Neural crest cell (in vitro differentiated cells): ENCODE measurements around the gene RAB11FIP3. TPM values are rescaled to one million over a fixed set of nuclear protein-coding genes. Genes with fewer than 3 reads are reported as not detected.
A peak's percentile ranks its signal among the peaks of the same experiment; 100 is the strongest.

Experiments used
- DNase-seq: peaks from one replicate; pipeline ENCODE4 v3.0.0; 2021; ENCODE audit warnings: low read depth, mixed read lengths, low spot score
- H3K27ac Mint-ChIP-seq: one replicate; pipeline ENCODE4 v1.8.0; 2021; ENCODE audit warnings: mild to moderate bottlenecking, mixed read lengths; ENCODE audit not compliant: unreplicated experiment
- H3K27me3 Mint-ChIP-seq: 2 replicates; pipeline ENCODE4 v1.8.0; 2021; ENCODE audit warnings: low read depth, mild to moderate bottlenecking, mixed read lengths
- H3K36me3 Mint-ChIP-seq: 2 replicates; pipeline ENCODE4 v1.8.0; 2021; ENCODE audit warnings: low read depth, mild to moderate bottlenecking, mixed read lengths
- H3K4me1 Mint-ChIP-seq: 2 replicates; pipeline ENCODE4 v1.8.0; 2021; ENCODE audit warnings: mixed read lengths
- H3K4me3 Mint-ChIP-seq: one replicate; pipeline ENCODE4 v1.8.0; 2021; ENCODE audit warnings: mild to moderate bottlenecking, mixed read lengths
- H3K9me3 Mint-ChIP-seq: 2 replicates; pipeline ENCODE4 v1.8.0; 2021; ENCODE audit warnings: mixed read lengths
- CTCF ChIP-seq: fragments of 200-600 bp; sonication (generic); conservative IDR thresholded peaks from 2 replicates; pipeline ENCODE4 v1.5.0; 2021; ENCODE audit warnings: antibody characterized with exemption, mild to moderate bottlenecking
- total RNA-seq: library from RNA; stranded (reverse); gene quantifications from 2 replicates; pipeline ENCODE4 v1.2.1, GENCODE V29; 2021

Gene RAB11FIP3
- total RNA-seq, 1 donor from 2014 or later: 72.2 TPM

- Mint-ChIP-seq H3K36me3 (peaks cover 2% of the 10 kb centered on the region), H3K9me3 (no peaks in the 10 kb centered on the region), H3K27me3 (no peaks in the 10 kb centered on the region), H3K27ac (no peak overlapping the region), H3K4me1 (no peaks in the 10 kb centered on the region), H3K4me3 (no peak overlapping the region)
- no peak for TF ChIP-seq CTCF
- DNase-seq: no peak
These were observed 90.4 kb downstream of the RAB11FIP3 start for GRCh38 chr16:515939-516226.

GRCh38 chr16:516301-516700, 90.9 kb downstream of the RAB11FIP3 start:
- H3K9me3 Mint-ChIP-seq: no peaks in the 10 kb centered on the region
- peak overlapping the region; percentile 31 for H3K4me3 Mint-ChIP-seq
- H3K36me3 Mint-ChIP-seq: peaks cover 2% of the 10 kb centered on the region
- DNase-seq: no peak
- no peaks in the 10 kb centered on the region for H3K4me1 Mint-ChIP-seq
- no peak for TF ChIP-seq CTCF
- no peaks in the 10 kb centered on the region for H3K27me3 Mint-ChIP-seq
- no peak overlapping the region for H3K27ac Mint-ChIP-seq

GRCh38 chr16:518858-519257, 93.4 kb downstream of the RAB11FIP3 start:
- no peak for DNase-seq
- Mint-ChIP-seq H3K36me3 (peaks cover 2% of the 10 kb centered on the region), H3K27ac (no peak overlapping the region), H3K4me1 (no peaks in the 10 kb centered on the region), H3K9me3 (no peaks in the 10 kb centered on the region), H3K27me3 (no peaks in the 10 kb centered on the region), H3K4me3 (no peak overlapping the region)
- no peak for TF ChIP-seq CTCF

DNA sequence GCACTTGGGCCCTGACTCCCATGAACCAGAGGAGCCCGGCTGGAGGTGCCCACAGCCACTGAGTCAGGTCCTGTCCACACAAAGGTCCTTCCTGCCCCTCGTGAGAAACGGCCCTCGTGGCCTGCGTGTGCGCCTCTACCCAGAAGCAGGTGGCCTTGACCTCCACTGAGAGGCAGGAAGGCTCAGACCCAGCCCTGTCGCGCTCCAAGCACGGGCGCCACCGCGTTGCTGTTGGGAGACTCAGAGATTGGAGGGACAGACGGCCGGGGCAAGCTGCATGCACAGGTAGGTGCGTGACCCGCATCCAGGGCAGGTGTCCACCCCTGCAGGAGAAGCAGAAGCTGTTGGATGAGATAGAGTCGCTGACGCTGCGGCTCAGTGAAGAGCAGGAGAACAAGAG, 94.0 kb downstream of the RAB11FIP3 start:
- no peaks in the 10 kb centered on the region for H3K4me1 Mint-ChIP-seq
- no peak overlapping the region for H3K27ac Mint-ChIP-seq
- no peak for TF ChIP-seq CTCF
- H3K9me3 Mint-ChIP-seq: no peaks in the 10 kb centered on the region
- no peak for DNase-seq
- peaks cover 2% of the 10 kb centered on the region for H3K36me3 Mint-ChIP-seq
- H3K4me3 Mint-ChIP-seq: peak overlapping the region; percentile 41
- H3K27me3 Mint-ChIP-seq: no peaks in the 10 kb centered on the region

- H3K4me3 Mint-ChIP-seq: peak overlapping the region; percentile 41
- peaks cover 2% of the 10 kb centered on the region for H3K36me3 Mint-ChIP-seq
- TF ChIP-seq CTCF: no peak
- no peaks in the 10 kb centered on the region for H3K4me1 Mint-ChIP-seq
- H3K27ac Mint-ChIP-seq: no peak overlapping the region
- DNase-seq: no peak
- no peaks in the 10 kb centered on the region for H3K9me3 Mint-ChIP-seq
- no peaks in the 10 kb centered on the region for H3K27me3 Mint-ChIP-seq
These were observed 94.6 kb downstream of the RAB11FIP3 start for GRCh38 chr16:519841-520687.
